ENCODE results near the gene PHACTR2.
"Not testable (repeated sequence)": the region's sequence is repeated elsewhere in the genome, so short reads cannot be mapped to it uniquely, and the experiment has no call there.

Gene PHACTR2

GRCh38 chr6:143822584-143823024 lies 144.8 kb downstream of the PHACTR2 start:
- peak in 1 of 2 experiments; percentile 9 for DNase-seq

GRCh38 chr6:143823548-143823947 lies 145.8 kb downstream of the PHACTR2 start:
- DNase-seq: no peak

- no peak for DNase-seq
Observed at GRCh38 chr6:143828572-143828971, 150.8 kb downstream of the PHACTR2 start.

- no peak for DNase-seq
Observed at GRCh38 chr6:143836150-143836549, 158.4 kb downstream of the PHACTR2 start.

DNA sequence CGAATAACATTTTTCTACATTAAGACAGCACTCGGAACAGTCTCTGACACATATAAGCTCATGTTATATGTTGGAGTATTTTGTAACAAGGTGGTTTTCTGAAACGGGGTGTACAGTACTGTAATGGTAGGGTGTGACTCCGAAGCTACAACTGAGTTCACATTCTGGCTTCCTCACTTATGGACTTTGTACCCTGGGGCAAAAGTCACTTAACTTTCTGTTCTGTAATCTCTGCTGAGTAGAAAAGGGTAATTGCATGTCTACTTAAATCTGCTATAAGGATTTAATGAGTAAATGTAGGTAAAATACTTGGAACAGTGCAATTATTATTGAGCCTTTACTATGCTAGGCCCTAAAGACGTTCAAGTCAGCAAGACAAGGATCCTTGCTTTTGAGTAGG lies 160.6 kb downstream of the PHACTR2 start:
- DNase-seq: no peak

GRCh38 chr6:143839196-143839595 lies 161.4 kb downstream of the PHACTR2 start:
- no peak for DNase-seq

GRCh38 chr6:143840595-143841265 lies 163.0 kb downstream of the PHACTR2 start:
- no peak for DNase-seq

DNA sequence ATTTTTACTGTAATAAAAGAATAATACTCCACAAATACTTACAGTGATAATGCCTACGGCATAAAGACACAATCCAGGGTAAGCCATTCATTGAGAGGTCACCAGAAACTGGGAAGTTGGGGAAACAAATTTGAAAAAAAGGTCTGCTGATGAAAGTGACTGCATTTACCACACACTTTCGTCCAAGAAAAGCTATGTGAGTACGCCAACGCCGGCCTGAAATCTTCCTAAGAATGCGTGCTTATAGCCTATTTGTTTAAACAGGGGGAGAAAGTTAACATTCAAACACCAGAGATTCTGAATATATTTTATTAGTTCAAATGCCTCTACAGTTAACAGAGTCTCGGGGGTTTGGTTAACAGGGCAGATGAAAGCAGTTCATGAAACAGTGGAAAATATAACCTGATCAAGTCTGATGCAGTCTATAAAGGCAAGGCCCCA lies 164.7 kb downstream of the PHACTR2 start:
- DNase-seq: peak in 1 of 2 experiments; percentile 23

DNA sequence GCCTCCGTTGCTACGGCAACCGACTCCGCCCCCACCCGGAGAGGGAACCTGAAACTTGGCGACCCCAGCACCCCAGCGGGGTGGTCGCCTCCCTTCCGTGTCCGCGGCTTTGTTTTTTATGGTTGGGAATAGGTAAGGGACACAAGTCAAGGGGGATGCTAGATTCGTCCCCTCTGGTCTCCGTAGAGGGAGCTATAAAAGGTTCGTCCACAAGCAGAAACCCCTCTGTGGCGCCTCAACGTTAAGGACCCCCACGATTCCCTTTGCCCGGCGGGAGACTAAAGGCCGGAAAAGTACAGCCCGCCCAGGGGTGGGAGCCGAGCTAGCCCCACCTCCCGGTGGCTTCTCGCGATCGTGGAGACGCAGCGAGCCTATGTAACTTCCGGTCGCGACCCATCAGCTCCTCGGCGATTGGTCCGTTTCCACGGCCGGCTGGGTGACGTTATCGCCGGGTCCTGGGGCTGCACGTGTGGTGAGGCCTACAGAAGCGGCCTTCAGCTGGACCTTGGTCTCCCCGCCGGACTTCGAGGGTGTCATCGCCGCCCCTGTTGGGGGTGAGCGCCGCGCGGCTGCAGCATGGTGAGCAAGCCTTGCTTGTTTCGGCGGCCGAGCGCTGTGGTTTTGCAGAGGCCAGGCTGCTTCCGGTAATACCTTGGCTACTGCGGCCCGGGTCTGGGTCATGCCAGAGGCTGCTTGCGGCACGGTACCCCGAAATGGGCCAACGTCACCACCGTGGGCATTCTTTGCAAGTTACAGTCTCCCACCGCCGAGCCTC lies 165.3 kb downstream of the PHACTR2 start, which contains the start of gene LTV1:
LTV1 (plus strand) TSS at position 437 of the 775 bp plus-strand sequence; CDS start at position 577, 140 bp downstream.
- DNase-seq: peak; percentile 87 to 93

DNA sequence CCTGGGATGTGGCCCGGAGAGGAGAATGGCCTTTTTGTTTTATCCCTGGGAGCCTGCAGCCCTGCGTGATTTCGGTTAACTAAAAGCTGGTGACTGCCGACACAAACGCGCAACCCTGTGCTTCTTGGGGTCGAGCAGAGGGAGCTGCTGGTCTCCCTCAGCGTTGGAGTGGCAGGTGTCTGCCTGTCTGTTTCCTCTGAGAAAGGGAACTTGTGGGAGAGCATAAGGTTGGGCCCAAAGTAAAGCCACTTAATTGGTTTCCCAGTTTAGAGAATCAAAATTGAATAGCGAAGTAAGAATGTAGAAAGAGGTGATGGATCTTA lies 165.9 kb downstream of the PHACTR2 start:
- DNase-seq: no peak

DNA sequence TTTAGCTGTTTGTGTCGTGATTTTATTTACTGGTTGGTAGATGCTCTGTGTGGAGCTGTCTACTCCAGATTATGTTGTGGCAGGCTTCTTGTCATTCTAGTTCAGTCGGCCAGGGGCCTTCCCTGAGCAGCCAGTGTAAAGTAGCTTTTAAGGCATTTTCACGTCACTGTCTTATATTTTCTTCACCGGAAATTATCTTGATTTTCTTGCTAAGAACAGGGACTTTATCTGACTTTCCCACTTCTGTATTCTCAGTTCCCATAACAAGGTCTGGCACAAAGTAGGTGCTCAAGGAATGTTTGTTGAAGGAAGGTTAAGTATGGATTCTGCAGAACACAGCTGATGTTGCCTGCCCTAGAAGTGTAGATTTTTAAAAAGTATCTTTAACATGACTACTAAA lies 166.2 kb downstream of the PHACTR2 start:
- DNase-seq: no peak

- no peak for DNase-seq
Observed at GRCh38 chr6:143845033-143845432, 167.3 kb downstream of the PHACTR2 start.

DNA sequence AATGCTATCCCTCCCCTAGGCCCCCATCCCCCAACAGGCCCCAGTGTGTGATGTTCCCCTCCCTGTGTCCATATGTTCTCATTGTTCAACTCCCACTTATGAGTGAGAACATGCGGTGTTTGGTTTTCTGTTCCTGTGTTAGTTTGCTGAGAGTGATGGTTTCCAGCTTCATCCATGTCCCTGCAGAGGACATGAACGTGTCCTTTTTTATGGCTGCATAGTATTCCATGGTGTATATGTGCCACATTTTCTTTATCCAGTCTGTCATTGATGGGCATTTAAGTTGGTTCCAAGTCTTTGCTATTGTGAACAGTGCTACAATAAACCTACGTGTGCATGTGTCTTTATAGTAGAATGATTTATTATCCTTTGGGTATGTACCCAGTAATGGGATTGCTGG lies 173.9 kb downstream of the PHACTR2 start:
- DNase-seq: not testable (repeated sequence)

DNA sequence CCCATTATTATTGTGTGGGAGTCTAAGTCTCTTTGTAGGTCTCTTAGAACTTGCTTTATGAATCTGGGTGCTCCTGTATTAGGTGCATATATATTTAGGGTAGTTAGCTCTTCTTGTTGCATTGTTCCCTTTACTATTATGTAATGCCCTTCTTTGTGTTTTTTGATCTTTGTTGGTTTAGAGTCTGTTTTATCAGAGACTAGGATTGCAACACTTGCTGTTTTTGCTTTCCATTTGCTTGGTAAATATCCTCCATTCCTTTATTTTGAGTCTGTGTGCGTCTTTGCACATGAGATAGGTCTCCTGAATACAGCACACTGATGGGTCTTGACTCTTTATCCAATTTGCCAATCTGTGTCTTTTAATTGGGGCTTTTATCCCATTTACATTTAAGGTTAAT lies 177.3 kb downstream of the PHACTR2 start:
- DNase-seq: not testable (repeated sequence)

- DNase-seq: not testable (repeated sequence)
Observed at GRCh38 chr6:143856762-143857161, 179.0 kb downstream of the PHACTR2 start.

DNA sequence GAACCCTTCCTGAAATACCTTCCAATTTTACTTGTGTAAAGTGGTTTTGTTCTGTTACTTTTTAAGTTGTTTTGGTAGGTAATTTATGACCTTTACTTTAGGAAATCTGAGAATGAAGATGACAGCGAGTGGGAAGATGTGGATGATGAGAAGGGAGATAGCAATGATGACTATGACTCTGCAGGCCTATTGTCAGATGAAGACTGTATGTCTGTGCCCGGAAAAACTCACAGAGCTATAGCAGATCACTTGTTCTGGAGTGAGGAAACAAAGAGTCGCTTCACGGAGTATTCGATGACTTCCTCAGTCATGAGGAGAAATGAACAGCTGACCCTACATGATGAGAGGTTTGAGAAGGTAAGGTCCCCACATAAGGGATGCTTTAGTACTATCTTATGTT lies 179.9 kb downstream of the PHACTR2 start:
- no peak for DNase-seq

DNA sequence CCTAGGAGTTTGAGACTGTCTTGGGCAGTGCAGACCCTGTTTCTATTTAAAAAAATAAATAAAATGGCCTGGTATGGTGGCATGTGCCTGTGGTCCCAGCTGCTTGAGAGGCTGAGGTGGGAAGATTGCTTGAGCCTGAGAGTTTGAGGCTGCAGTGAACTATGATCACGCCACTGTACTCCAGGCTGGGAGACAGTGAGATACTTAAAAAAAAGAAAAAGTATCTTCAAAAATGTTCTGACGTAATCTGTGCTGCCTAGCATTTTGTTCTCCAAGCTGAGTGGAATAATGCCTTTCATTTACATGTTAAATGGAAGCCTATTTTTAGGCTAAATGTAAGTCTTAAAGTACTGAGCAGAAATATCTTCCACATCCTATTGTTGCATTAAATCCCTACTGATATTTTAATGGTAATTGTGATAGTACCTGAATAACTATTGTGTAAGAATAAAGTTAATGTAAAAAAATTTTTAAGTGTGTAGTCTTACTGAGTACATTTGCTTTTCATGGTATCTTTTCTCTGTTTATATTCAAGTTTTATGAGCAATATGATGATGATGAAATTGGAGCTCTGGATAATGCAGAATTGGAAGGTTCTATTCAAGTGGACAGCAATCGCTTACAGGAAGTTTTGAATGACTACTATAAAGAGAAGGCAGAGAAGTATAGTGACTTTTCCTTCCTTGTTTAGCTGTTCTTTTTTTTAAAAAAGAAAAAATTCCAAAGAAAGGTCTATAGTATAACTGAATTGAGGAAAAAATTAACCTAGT lies 182.3 kb downstream of the PHACTR2 start:
- no peak for DNase-seq

GRCh38 chr6:143863771-143864170 lies 186.0 kb downstream of the PHACTR2 start:
- DNase-seq: no peak

- DNase-seq: no peak
Observed at GRCh38 chr6:143864234-143864633, 186.5 kb downstream of the PHACTR2 start, which contains the start of gene ZC2HC1B. Gene ZC2HC1B, plus strand, starts transcription at chr6:143864474. Its CDS starts 66 bp downstream, at chr6:143864540.

DNA sequence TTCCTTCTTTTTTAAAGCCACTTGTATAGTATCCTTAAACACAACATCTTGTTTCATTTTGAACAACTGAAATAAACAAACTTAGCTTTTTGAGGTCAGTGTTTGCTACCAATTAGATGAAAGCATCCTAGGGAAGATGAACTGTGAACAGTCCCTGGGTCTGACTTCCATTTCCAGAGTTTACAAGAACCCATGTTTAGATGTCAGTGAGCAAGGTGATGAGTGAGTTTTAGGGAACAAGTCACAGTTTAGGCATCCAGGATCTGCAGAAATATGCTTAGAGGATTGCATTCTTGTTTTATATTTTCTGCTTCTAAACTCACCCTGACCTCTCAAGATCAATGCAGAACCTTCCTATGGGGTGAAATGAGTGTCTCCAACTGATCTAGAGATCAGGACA lies 189.5 kb downstream of the PHACTR2 start:
- DNase-seq: no peak

- not testable (repeated sequence) for DNase-seq
Observed at GRCh38 chr6:143868808-143869207, 191.0 kb downstream of the PHACTR2 start.

DNA sequence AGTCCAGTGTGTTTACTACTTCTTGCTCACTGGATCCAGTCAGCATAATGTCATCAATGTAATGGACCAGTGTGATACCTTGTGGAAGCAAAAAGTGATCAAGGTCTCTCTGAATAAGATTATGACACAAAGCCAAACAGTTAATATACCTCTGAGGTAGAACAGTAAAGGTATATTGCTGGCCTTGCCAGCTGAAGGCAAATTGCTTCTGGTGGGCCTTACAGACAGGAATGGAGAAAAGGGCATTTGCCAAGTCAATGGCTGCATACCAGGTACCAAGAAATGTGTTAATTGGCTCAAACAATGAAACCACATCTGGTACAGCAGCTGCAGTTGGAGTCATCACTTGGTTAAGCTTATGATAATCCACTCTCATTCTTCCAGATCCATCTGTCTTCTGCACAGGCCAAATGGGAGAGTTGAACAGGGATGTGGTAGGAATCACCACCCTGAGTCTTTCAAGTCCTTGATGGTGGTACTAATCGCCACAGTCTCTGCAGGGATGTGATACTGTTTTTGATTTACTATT lies 193.5 kb downstream of the PHACTR2 start:
- DNase-seq: not testable (repeated sequence)

GRCh38 chr6:143872201-143872600 lies 194.4 kb downstream of the PHACTR2 start:
- DNase-seq: no peak
